ENCODE measurements around the gene KRT76. TPM values are rescaled to one million over a fixed set of nuclear protein-coding genes. Genes with fewer than 3 reads are reported as not detected.
"Not testable (repeated sequence)": the region's sequence is repeated elsewhere in the genome, so short reads cannot be mapped to it uniquely, and the experiment has no call there.

KRT76 gene
- polyA plus RNA-seq, 1 donor (not counting 4 experiments of a cell fraction or from before 2014, with no cell fraction given), result not detected

GRCh38 chr12:52795694-52796428 lies 18.7 kb upstream of the KRT76 start, which contains the start of gene KRT3:
Gene KRT3 (minus strand): TSS chr12:52796117. CDS start chr12:52796042, 75 bp downstream.
- Histone ChIP-seq H3K4me2 (ENCODE audit: control insufficient read depth, extremely low read depth, insufficient read depth, low read depth, low read length) (no peak within 1 kb of the TSS), H3K79me2 (ENCODE audit: control insufficient read depth, insufficient read depth, low read length) (no peaks in the 10 kb centered on the region), H3K4me1 (ENCODE audit: control insufficient read depth, extremely low read depth, insufficient read depth, low read length) (peaks cover 39% of the 10 kb centered on the region), H3K9ac (ENCODE audit: control insufficient read depth, extremely low read depth, insufficient read depth, low read length) (no peak within 1 kb of the TSS), H3K4me3 (ENCODE audit: control insufficient read depth in 2 of 3, extremely low read depth in 1 of 3, insufficient read depth in 2 of 3, low read depth in 1 of 3, low read length in 3 of 3) (no peak within 1 kb of the TSS), H3K9me3 (ENCODE audit: control insufficient read depth, low read depth, low read length) (no peaks in the 10 kb centered on the region), H2AFZ (ENCODE audit: control insufficient read depth, low read length) (no peak within 1 kb of the TSS), H3K36me3 (ENCODE audit: control insufficient read depth in 2 of 2, extremely low read depth in 1 of 2, insufficient read depth in 2 of 2, low read length in 2 of 2) (no peaks in the 10 kb centered on the region), H3K27ac (ENCODE audit: control insufficient read depth, insufficient read depth, low read length) (no peak within 1 kb of the TSS), H3K27me3 (ENCODE audit: control insufficient read depth, extremely low read depth, insufficient read depth, low read length) (peaks cover 18% of the 10 kb centered on the region), H3K9me1 (ENCODE audit: control insufficient read depth, extremely low read depth, insufficient read depth, low read length) (no peaks in the 10 kb centered on the region), H4K20me1 (ENCODE audit: control insufficient read depth, extremely low read depth, insufficient read depth, low read length) (no peaks in the 10 kb centered on the region)
- FAIRE-seq, result no peak
- TF ChIP-seq, protein P1, sequence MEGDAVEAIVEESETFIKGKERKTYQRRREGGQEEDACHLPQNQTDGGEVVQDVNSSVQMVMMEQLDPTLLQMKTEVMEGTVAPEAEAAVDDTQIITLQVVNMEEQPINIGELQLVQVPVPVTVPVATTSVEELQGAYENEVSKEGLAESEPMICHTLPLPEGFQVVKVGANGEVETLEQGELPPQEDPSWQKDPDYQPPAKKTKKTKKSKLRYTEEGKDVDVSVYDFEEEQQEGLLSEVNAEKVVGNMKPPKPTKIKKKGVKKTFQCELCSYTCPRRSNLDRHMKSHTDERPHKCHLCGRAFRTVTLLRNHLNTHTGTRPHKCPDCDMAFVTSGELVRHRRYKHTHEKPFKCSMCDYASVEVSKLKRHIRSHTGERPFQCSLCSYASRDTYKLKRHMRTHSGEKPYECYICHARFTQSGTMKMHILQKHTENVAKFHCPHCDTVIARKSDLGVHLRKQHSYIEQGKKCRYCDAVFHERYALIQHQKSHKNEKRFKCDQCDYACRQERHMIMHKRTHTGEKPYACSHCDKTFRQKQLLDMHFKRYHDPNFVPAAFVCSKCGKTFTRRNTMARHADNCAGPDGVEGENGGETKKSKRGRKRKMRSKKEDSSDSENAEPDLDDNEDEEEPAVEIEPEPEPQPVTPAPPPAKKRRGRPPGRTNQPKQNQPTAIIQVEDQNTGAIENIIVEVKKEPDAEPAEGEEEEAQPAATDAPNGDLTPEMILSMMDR (optimal IDR thresholded peaks at IDR 0.05 in 1 of 3, IDR thresholded peaks at IDR 0.05 in 1 of 3, conservative IDR thresholded peaks at IDR 0.05 in 1 of 3; ENCODE audit: extremely low read depth in 1 of 3, insufficient read depth in 2 of 3, low read length in 3 of 3), result no peak
- no peak for TF ChIP-seq EZH2 (IDR thresholded peaks at IDR 0.05; ENCODE audit: low read length)
- DNase-seq (ENCODE audit: low read depth, low spot score), result no peak
- dilution Hi-C loops (cut with MboI; ENCODE audit: extremely low pct_ligation_motif_present, low sequenced_read_pairs), result no loop called here

DNA sequence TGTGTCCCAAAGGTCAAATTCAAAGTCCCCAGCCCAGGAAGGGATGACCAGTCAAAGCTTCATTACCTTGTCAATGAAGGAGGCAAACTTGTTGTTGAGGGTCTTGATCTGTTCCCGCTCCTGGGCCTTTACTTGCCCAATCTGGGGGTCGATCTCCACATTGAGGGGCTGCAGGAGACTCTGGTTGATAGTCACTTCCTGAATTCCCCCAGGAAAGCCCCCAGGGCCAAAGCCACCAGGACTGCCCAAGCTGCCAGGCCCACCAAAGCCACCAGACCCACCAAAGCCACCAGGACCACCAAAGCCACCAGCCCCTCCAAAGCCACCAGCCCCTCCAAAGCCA lies 18.2 kb upstream of the KRT76 start:
- H3K27me3 ChIP-seq (ENCODE audit: control insufficient read depth, extremely low read depth, insufficient read depth, low read length), result peaks cover 24% of the 10 kb centered on the region
- H3K4me2 ChIP-seq (ENCODE audit: control insufficient read depth, extremely low read depth, insufficient read depth, low read depth, low read length); H3K4me3 ChIP-seq (ENCODE audit: control insufficient read depth in 2 of 3, extremely low read depth in 1 of 3, insufficient read depth in 2 of 3, low read depth in 1 of 3, low read length in 3 of 3); DNase-seq (ENCODE audit: low read depth, low spot score); H3K79me2 ChIP-seq (ENCODE audit: control insufficient read depth, insufficient read depth, low read length); H3K9me3 ChIP-seq (ENCODE audit: control insufficient read depth, low read depth, low read length); H4K20me1 ChIP-seq (ENCODE audit: control insufficient read depth, extremely low read depth, insufficient read depth, low read length); dilution Hi-C loops (cut with MboI; ENCODE audit: extremely low pct_ligation_motif_present, low sequenced_read_pairs); FAIRE-seq; H3K27ac ChIP-seq (ENCODE audit: control insufficient read depth, insufficient read depth, low read length); H2AFZ ChIP-seq (ENCODE audit: control insufficient read depth, low read length); H3K36me3 ChIP-seq (ENCODE audit: control insufficient read depth in 2 of 2, extremely low read depth in 1 of 2, insufficient read depth in 2 of 2, low read length in 2 of 2); H3K9ac ChIP-seq (ENCODE audit: control insufficient read depth, extremely low read depth, insufficient read depth, low read length); H3K9me1 ChIP-seq (ENCODE audit: control insufficient read depth, extremely low read depth, insufficient read depth, low read length): not testable (repeated sequence)
- H3K4me1 ChIP-seq (ENCODE audit: control insufficient read depth, extremely low read depth, insufficient read depth, low read length), result peaks cover 39% of the 10 kb centered on the region
